Activated T-cell treated with anti-CD3 and anti-CD28 coated beads, Interleukin-2, amount 50 U/mL, for 4 hours (primary cell): ENCODE data around the gene ZNF77. TPM values are rescaled to one million over a fixed set of nuclear protein-coding genes. Genes with fewer than 3 reads are reported as not detected.
"Not testable (repeated sequence)": the region's sequence is repeated elsewhere in the genome, so short reads cannot be mapped to it uniquely, and the experiment has no call there.

Source experiments
- ATAC-seq, 2 donors: fragments of 200-7000 bp; cut with Tn5 transposase; one replicate each; pipeline ENCODE4 v1.10.0; 2021
- DNase-seq: peaks from one replicate; pipeline ENCODE4 v3.0.0-alpha.2; 2020
- H3K27me3 Mint-ChIP-seq: one replicate; pipeline ENCODE4 v1.8.0; 2021; ENCODE audit warnings: low read depth, mixed read lengths
- H3K36me3 Mint-ChIP-seq: one replicate; pipeline ENCODE4 v1.8.0; 2022; ENCODE audit warnings: mixed read lengths; ENCODE audit not compliant: insufficient read depth
- H3K4me1 Mint-ChIP-seq: one replicate; pipeline ENCODE4 v1.8.0; 2021; ENCODE audit warnings: low read depth, mixed read lengths
- H3K4me3 Mint-ChIP-seq: one replicate; pipeline ENCODE4 v1.8.0; 2021; ENCODE audit warnings: mild to moderate bottlenecking, moderate library complexity, mixed read lengths
- H3K9me3 Mint-ChIP-seq: one replicate; pipeline ENCODE4 v1.8.0; 2021; ENCODE audit warnings: mixed read lengths
- total RNA-seq, 3 donors: library from RNA; stranded (reverse); gene quantifications; one replicate each; pipeline ENCODE4 v1.2.1, GENCODE V29; 2021

Gene ZNF77
- total RNA-seq, 3 donors from 2014 or later, result 3.0 to 3.4 (median 3.2) TPM

GRCh38 chr19:2917275-2918184 is 27.2 kb downstream of the ZNF77 start:
- H3K9me3 Mint-ChIP-seq, result peaks cover 10% of the 10 kb centered on the region
- H3K27me3 Mint-ChIP-seq, result no peaks in the 10 kb centered on the region
- peaks cover 31% of the 10 kb centered on the region for H3K36me3 Mint-ChIP-seq
- ATAC-seq (no peak), DNase-seq (no peak)
- H3K4me1 Mint-ChIP-seq, result peaks cover 8% of the 10 kb centered on the region
- H3K4me3 Mint-ChIP-seq, result no peak overlapping the region

- peaks cover 9% of the 10 kb centered on the region for H3K9me3 Mint-ChIP-seq
- DNase-seq (no peak), ATAC-seq (peak; percentile 63 to 89)
- H3K27me3 Mint-ChIP-seq, result no peaks in the 10 kb centered on the region
- H3K4me3 Mint-ChIP-seq, result peak overlapping the region; percentile 22
- peaks cover 32% of the 10 kb centered on the region for H3K4me1 Mint-ChIP-seq
- peaks cover 28% of the 10 kb centered on the region for H3K36me3 Mint-ChIP-seq
These were observed 32.5 kb downstream of the ZNF77 start for GRCh38 chr19:2912306-2912705.

DNA sequence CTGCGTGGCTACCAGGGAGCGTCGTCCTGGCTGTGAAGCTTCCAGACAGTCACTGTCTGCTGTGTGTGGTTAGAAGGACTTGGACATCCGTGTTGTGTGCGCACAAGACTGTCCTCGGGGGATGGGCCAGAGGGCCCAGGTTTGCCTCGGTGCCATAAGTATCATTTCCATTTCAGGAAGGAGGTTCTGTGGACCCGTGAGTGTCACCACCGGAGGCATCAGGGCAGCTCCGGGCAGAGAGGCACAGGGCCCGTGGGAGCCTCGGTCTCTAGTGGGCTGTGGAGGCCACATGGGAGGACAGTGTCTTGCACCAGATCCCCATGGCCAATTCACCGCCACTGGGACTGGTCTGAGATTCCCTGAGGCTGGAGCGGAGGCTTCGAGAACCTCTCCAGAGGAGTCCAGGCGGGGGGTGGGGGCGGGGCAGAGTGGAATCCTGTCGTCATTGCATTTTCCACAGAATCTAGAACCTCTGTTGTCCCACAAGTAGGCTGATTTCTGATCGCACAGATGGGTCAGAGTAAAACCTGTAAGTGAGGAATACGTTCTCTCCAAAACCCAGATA is 38.1 kb downstream of the ZNF77 start:
- no peaks in the 10 kb centered on the region for H3K9me3 Mint-ChIP-seq
- no peak for ATAC-seq
- H3K4me3 Mint-ChIP-seq, result no peak overlapping the region

DNA sequence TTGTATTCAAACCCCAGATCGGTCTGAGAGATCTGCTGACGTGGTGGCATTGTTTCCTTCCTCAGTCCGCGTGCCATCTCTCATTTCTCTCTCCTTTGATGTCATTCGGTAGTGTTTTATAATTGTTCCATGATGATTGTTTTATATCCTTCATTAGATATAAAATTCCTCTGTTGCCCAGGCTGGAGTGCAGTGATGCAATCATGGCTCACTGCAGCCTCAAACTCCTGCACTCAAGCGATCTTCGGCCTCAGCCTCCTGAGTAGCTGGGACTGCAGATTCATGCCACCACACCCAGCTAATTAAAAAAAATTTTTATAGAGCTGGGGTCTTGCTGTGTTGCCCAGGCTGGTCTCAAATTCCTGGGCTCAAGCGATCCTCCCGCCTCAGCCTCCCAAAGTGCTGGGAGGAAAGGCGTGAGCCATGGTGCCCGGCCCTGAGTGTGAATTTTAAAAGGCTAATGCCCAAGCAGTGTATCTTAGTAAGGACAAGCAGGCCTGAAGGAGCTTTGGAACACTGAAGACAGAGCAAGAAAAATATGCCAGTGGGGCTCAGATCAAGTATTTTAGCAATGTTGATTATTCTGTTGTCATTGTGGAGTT is 38.8 kb downstream of the ZNF77 start:
- no peak overlapping the region for H3K4me3 Mint-ChIP-seq
- H3K27me3 Mint-ChIP-seq, result no peaks in the 10 kb centered on the region
- H3K36me3 Mint-ChIP-seq, result peaks cover 5% of the 10 kb centered on the region
- no peaks in the 10 kb centered on the region for H3K9me3 Mint-ChIP-seq
- peaks cover 25% of the 10 kb centered on the region for H3K4me1 Mint-ChIP-seq
- DNase-seq, result no peak
- no peak for ATAC-seq

More for the DNA sequence above, 38.1 kb downstream of the ZNF77 start:
- Mint-ChIP-seq H3K27me3 (no peaks in the 10 kb centered on the region), H3K4me1 (peaks cover 26% of the 10 kb centered on the region), H3K36me3 (peaks cover 8% of the 10 kb centered on the region)
- DNase-seq, result no peak

- DNase-seq, H3K27me3 Mint-ChIP-seq, H3K9me3 Mint-ChIP-seq, H3K36me3 Mint-ChIP-seq, ATAC-seq, H3K4me3 Mint-ChIP-seq: not testable (repeated sequence)
- peaks cover 19% of the 10 kb centered on the region for H3K4me1 Mint-ChIP-seq
These were observed 41.4 kb downstream of the ZNF77 start for GRCh38 chr19:2903326-2903725.

- Mint-ChIP-seq H3K4me3 (peak overlapping the region; percentile 97), H3K36me3 (no peaks in the 10 kb centered on the region), H3K9me3 (no peaks in the 10 kb centered on the region), H3K4me1 (peaks cover 17% of the 10 kb centered on the region), H3K27me3 (no peaks in the 10 kb centered on the region)
- ATAC-seq (no peak), DNase-seq (no peak)
These were observed 42.1 kb downstream of the ZNF77 start for GRCh38 chr19:2902590-2903218.

- DNase-seq (peak; percentile 98), ATAC-seq (peak; percentile 99)
- H3K27me3 Mint-ChIP-seq, result no peaks in the 10 kb centered on the region
- no peaks in the 10 kb centered on the region for H3K36me3 Mint-ChIP-seq
- H3K9me3 Mint-ChIP-seq, result no peaks in the 10 kb centered on the region
- peaks cover 17% of the 10 kb centered on the region for H3K4me1 Mint-ChIP-seq
- peak within 1 kb of the TSS; percentile 97 for H3K4me3 Mint-ChIP-seq
These were observed 44.2 kb downstream of the ZNF77 start, which contains the start of gene ZNF57 for GRCh38 chr19:2900296-2901252. TSS of gene ZNF57 (plus strand) at chr19:2900928. CDS start at chr19:2901046, 118 bp downstream.

GRCh38 chr19:2896694-2897093 is 48.1 kb downstream of the ZNF77 start:
- no peak overlapping the region for H3K4me3 Mint-ChIP-seq
- no peak for DNase-seq
- ATAC-seq, result no peak

GRCh38 chr19:2890531-2890930 is 54.2 kb downstream of the ZNF77 start:
- not testable (repeated sequence) for H3K9me3 Mint-ChIP-seq, DNase-seq, ATAC-seq, H3K4me3 Mint-ChIP-seq, H3K27me3 Mint-ChIP-seq, H3K36me3 Mint-ChIP-seq
- peaks cover 12% of the 10 kb centered on the region for H3K4me1 Mint-ChIP-seq

More at GRCh38 chr19:2896694-2897093, 48.1 kb downstream of the ZNF77 start:
- Mint-ChIP-seq H3K27me3 (no peaks in the 10 kb centered on the region), H3K4me1 (peaks cover 6% of the 10 kb centered on the region), H3K9me3 (no peaks in the 10 kb centered on the region), H3K36me3 (no peaks in the 10 kb centered on the region)

DNA sequence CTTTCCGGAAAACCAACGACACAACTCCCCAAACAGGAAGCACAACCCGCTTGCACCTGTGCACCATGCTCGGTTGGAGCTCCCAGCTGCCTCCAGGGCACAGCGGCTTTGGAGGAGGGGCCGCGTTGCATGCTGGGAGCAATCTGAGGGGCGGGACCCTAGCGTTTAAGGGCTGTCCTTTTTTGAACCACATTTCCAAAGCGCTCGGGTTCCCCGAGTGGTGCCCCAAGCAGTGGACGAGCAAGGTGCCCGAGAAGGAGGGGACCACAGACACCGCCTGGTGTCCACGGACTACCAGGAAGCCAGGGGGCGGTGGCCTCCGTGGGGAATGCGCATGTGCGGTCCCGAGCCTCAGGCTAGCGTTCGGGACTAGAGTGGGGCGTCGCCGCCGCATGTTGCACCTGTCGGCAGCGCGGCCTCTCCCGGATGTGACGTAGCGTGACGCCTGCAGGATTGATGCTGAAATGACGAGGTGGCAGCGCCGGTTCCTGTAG is 56.0 kb downstream of the ZNF77 start:
- DNase-seq (peak; percentile 28), ATAC-seq (peak in 1 of 2 donors; percentile 77)
- H3K36me3 Mint-ChIP-seq, result no peaks in the 10 kb centered on the region
- H3K4me1 Mint-ChIP-seq, result peaks cover 12% of the 10 kb centered on the region
- peak overlapping the region; percentile 51 for H3K4me3 Mint-ChIP-seq
- H3K27me3 Mint-ChIP-seq, result peaks cover 5% of the 10 kb centered on the region
- H3K9me3 Mint-ChIP-seq, result no peaks in the 10 kb centered on the region

DNA sequence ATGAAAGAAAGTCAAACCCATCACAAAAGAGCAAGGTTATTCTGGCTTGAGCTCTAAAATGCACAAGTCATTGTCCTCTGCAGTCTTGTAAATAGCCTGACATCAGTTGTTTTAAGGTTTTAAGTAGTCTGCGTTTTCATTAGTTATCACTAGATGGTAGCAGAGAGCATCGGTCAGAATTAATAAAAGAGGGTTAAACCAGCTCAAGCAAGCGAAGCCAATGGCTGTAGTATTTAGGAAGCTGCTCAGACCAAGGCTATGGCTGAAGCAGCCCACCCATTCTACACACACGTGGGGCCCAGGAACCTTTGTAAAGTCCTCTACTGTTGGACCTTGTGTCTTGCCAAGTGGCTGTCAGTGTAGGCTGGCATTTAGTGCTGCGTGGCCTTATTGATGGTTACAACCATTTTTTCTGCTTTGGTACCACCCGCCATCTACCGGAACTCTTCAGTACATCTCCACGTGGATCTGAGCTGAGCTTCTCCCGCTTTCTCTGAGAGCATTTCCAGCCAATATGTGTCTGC is 57.3 kb downstream of the ZNF77 start:
- H3K4me3 Mint-ChIP-seq, result no peak overlapping the region
- DNase-seq, result no peak

GRCh38 chr19:2885736-2886135 is 59.0 kb downstream of the ZNF77 start:
- Mint-ChIP-seq H3K4me1 (peaks cover 10% of the 10 kb centered on the region), H3K4me3 (no peak overlapping the region), H3K9me3 (no peaks in the 10 kb centered on the region), H3K27me3 (peaks cover under 1% of the 10 kb centered on the region), H3K36me3 (no peaks in the 10 kb centered on the region)
- no peak for ATAC-seq
- DNase-seq, result no peak

More for the DNA sequence above, 57.3 kb downstream of the ZNF77 start:
- ATAC-seq, result no peak
- Mint-ChIP-seq H3K4me1 (peaks cover 12% of the 10 kb centered on the region), H3K9me3 (no peaks in the 10 kb centered on the region), H3K36me3 (no peaks in the 10 kb centered on the region), H3K27me3 (peaks cover 5% of the 10 kb centered on the region)
